Nucleus accumbens (tissue), 56 donors: ENCODE measurements around the gene TTC39B.
"Not testable (repeated sequence)": the region's sequence is repeated elsewhere in the genome, so short reads cannot be mapped to it uniquely, and the experiment has no call there.

Experiments
- DNase-seq, 56 donors: peaks; one replicate each; lab custom pipeline; 2025; lab: John Stamatoyannopoulos, UW

Gene TTC39B

DNA sequence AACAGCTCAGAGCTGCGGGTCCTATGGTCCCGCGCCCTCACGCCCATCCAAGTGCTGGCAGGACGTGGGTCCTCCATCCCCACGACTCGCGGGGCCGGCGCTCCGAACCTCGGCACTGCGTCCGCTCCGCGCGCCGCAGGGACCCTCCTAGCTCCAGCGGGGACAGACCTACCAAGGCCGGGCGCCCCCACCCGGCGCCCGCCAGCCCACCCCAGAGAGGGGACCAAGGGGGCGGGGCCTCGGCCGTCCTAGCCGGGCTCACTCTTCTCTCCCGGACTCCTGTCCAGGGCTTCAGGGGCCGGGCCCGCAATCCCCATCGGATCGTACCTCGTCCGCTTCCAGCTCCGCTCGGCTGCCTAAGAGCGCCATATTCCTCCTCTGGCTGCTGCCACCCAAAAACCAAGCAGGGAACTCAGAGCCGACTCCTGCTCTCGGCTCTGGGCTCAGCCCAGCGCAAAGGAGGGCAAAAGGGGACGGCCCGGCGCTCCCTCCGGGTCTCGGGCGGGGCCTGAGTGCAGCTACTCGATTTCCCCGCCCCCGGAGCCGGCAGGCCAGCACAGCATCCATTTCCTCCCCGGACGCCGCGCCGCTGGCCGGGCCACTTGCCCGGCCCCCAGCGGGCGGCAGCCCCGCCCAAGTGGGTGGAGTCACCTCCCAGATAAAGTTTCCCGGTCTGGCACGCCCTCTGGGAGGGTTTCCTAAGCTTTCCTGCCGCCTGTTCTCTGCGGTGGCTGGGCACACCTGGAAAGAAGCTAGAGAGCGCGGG is at the start of gene TTC39B:
TSS of gene TTC39B (minus strand) at position 460 of the 766 bp plus-strand sequence. CDS start at position 369, 91 bp downstream.
- peak; percentile 6 to 86 (median 70) for DNase-seq

DNA sequence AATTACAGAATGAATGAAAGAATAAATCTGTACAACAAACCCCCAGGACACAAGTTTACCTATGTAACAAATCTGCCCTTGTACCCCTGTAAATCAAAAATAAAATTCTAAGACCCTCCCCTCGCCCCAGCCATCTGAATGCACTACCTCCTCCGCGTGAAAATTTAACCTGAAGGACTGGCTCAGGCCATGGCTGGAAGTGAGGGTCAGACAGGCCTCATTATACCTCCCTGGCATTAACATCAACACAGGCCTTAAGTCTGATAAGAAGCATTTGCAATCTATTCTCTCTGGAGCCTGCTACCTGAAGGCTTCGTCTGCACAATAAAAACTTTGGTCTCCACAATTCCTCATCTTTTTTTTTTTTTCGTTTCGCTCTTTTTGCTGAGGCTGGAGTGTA is 48.7 kb upstream of the TTC39B start:
- DNase-seq, result no peak

DNA sequence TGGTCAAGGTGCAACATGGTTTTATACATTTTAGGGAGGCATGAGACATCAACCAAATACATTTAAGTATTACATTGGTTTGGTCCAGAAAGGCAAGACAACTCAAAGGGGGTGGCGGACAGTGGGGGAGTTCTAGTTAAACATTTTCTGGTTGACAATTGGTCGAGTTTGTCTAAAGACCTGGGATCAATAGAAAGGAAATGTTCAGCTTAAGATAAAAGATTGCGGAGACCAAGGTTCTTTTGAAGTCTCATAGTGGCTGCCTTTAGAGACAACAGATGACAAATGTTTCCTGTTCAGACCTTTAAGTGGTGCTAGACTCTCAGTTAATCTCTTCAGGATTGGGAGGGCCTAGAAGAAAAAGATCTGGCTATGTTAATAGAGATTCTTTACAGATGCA is 47.7 kb upstream of the TTC39B start:
- DNase-seq, result no peak

DNA sequence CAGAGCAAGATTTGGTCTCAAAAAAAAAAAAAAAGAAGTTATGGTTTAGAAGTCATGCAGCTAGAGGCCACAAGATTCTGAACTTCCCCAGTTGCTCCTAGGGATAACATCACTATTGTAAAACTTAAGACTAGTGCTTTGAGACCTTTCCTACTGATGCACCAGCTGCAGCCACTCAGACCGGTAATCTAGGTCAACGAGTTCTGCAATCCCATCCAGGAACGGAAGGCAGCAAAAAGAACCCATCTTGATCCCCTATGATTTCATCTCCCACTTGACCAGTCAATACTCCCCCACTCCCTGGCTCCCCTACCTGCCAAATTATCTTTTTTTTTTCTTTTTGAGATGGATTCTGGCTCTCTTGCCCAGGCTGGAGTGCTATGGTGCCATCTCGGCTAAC is 46.9 kb upstream of the TTC39B start:
- DNase-seq, result no peak

DNA sequence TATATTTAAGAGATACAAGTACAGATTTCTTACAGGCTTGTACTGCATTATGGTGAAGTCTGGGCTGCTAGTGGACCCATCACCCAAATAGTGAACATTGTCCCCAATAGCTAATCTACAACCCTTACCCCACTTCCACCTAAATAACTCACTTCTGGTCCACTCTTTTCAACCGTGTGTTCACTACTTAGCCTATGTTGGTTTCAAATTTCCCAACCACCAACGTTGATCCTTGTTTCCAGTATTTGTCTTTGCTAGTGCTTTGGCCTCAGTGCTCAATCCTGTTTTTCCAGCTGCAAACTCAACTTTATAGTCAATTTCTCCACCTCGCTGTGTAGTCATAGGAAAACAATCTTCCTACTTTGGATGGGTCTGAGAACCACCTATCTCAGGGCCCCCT is 45.3 kb upstream of the TTC39B start:
- no peak for DNase-seq

DNA sequence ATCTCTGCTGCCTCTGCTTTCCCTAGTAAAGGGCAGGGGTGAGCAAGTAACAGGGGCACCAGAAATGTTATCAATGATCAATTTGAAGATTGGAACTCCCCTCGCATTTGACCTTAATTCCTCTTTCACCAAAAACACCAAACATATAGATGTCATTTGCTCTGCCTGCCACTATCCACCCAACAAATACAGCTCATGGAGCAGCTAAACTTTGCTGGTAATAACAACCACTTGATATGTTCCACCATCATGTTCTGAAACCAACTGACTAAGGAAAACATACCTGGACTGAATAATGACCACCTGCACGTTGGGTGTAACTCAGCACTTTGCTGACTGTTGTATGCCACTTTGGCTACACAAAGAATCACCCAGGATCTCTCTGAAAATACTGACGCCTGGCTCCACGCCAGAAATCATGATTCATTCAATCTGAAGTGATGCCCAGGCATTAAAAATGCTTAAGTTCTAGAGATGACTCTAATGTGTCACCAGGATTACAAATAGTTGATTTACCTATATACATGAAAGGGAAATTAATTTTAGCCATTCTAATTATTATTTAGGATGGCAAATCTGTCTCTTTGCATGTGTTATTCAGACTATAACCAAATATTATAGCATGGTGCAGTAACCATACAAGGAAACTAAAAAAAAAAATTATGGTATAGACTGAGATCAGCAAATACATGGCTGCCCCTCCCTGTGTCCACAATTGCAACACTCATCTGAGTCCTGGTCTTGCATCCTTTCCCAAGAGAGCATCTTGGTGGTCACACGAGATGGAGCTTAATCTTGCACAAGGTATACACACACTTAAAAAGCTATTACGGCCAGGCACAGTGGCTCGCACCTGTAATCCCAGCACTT is 43.1 kb upstream of the TTC39B start:
- DNase-seq, result peak in 2 of 56 donors; percentile 1 to 6

DNA sequence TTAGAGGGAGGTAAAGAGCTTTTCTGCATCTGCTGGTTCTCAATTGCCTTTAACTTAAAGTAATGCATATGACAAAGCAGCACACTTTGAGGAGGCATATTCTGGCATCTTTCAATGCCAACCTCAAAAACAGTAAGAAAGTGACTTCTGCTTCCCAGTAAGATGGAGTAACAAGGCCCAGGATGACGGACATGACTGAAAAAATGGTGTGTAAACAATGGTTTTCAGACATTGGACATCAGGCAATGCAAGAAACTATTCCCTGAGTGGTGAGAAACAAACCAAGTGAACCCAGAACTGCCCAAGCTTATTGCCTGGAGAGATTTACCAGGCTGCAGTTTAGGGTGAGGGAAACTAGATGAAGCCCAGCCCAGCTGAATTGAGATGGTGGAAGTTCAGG is 39.8 kb upstream of the TTC39B start:
- DNase-seq, result no peak

DNA sequence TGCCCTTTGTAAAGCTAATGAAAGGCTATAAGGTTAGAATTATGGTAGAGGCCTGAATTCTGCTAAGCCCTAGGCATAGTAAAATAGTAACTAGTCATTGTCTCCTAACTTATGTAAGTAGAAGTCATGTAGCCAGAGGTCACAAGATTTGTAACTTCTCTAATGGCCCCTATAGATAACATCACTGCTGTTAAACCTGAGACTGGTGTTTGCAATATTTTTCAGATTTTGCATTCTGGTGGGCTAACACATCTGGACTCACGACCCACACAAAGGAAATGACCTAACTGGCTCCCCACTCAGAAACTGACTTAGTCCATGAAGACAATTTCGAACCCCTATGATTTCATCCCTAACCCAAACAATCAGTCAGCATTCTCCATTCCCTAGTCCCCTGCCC is 37.2 kb upstream of the TTC39B start:
- DNase-seq, result no peak

DNA sequence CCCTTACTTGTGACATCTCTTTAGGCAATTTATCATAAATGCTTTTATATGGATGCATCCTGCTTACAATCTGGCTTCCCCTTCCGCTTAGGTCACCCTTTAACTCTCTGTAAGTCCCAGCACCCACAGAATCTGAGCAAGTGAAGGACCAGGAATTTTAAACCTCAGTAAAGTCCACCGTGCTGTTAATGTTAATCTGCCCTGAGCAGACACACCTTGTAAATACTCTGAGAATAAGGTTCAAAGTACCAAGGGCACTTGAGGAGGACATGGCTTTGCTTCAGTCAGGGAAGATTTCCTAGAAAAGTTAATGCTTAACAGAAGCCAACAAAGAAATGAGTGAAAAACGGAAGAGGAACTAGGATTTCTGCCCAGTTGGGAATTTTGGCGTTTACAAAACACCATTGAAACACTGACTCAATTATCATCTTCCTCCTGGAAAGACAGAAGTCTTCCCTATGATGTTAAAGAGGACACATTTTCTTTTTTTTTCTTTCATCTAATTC is 26.4 kb upstream of the TTC39B start:
- DNase-seq, result no peak

DNA sequence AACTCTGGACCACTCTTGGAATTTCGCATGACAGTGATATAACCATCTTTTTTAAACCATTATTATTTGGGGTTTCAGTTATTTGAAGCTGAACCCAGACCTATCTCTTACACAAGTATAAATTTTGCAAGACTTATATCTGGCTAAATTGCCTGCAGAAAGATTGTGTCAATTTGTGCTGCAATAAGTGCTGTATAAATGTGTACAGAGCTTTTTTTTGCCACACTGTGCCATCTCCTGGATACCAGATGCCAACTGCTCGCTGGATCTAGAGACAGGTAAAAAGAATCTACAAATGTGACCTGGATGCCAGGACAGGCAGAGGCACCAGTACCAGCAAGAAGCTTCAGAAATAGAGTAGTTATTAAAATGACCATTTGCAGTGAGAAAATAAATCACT is 25.9 kb upstream of the TTC39B start:
- DNase-seq, result no peak

DNA sequence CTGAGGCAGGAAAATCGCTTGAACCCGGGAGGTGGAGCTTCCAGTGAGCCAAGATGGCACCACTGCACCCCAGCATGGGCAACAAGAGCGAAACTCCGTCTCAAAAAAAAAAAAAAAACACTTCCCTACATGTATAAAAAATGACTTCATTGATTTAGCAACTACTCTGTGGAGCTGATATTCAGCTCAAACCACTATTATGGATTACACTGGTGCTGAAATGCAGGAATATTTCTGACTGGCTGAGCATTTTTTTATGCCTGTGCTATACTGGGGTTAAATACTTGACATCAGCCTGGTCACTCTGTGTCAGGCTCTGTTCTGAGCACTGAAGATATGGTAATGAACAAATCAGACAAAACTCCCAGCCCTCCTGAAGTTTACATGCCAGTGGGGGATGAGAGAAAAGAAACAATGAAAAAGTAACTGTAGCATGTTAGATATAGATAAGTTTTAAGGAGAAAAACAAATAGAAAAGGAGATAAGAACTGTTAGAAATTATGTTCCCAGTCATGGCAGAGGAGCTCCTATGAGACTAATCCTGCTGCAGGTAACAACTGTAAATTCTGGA is 22.6 kb upstream of the TTC39B start:
- DNase-seq, result no peak

DNA sequence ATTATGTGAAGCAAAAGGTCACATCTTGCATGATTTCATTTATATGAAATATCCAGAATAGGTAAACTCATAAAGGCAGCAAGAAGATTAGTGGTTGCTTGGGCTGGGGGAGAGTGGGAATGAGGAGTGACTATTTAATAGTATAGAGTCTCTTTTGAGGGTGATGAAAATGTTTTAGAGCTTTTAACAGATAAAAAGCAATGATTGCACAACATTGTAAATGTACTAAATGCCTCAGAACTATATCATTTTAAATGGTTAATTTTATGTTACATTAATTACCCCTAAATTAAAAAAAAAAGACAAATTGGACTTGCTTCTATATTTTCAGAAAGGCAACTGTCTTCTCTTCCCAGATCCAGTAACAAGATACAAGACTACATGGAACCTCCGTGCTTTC is 21.9 kb upstream of the TTC39B start:
- no peak for DNase-seq

DNA sequence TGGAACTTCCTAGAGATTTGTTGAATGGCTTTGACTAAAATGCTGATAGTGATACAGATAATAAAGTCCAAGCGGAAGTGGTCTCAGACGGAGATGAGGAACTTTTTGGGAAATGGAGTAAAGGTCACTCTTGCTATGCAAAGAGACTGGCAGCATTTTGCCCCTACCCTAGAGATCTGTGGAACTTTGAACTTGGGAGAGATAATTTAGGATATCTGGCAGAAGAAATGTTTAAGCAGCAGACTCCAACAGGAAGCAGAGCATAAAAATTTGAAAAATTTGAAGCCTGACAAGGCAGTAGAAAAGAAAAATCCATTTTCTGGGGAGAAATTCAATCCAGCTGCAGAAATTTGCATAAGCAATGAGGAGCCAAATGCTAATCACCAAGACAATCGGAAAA is 15.7 kb upstream of the TTC39B start:
- not testable (repeated sequence) for DNase-seq

DNA sequence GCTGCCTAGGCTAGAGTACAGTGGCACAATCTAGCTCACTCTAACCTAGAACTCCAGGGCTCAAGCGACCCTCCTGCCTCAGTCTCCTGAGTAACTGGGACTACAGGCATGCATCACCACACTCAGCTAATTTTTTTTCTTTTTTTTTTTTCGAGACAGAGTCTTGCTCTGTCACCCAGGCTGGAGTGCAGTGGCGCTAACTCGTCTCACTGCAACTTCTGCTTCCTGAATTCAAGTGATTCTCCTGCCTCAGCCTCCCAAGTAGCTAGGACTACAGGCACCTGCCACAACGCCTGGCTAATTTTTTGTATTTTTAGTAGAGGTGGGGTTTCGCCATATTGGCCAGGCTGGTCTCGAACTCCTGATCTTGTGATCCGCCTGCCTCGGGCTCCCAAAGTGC is 12.6 kb upstream of the TTC39B start:
- DNase-seq, result not testable (repeated sequence)

DNA sequence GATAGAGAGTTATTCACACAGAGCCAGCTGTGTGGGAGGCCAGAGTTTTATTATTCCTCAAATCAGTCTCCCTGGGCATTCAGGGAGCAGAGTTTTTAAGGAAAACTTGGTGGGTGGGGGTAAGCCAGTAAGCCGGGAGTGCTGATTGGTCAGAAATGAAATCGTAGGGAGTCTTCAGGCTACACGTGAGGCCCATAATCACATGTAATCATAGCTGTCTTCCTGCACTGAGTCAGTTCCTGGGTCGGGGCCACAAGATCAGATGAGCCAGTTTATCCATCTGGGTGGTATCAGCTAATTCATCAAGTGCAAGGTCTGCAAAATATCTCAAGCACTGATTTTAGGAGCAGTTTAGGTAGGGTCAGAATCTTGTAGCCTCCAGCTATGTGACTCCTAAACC is 10.8 kb upstream of the TTC39B start:
- no peak for DNase-seq

DNA sequence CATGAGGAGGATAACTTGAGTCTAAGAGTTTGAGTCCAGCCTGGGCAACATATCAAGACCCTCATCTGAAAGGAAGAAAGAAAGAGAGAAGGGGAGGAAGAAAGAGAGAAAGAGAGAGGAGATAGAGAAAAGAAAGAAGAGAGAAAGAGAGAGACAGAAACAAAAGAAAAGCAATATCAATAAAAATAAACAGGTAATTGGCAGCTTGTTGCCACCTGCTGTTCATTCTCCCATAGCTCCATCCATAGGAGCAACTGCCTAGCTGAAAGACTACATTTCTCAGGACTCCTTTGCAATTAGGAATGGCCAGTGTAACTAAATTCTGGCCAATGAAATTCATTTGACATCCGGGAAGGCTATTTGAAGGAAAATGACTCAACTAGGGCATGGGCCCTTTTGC is 4.6 kb upstream of the TTC39B start:
- no peak for DNase-seq

DNA sequence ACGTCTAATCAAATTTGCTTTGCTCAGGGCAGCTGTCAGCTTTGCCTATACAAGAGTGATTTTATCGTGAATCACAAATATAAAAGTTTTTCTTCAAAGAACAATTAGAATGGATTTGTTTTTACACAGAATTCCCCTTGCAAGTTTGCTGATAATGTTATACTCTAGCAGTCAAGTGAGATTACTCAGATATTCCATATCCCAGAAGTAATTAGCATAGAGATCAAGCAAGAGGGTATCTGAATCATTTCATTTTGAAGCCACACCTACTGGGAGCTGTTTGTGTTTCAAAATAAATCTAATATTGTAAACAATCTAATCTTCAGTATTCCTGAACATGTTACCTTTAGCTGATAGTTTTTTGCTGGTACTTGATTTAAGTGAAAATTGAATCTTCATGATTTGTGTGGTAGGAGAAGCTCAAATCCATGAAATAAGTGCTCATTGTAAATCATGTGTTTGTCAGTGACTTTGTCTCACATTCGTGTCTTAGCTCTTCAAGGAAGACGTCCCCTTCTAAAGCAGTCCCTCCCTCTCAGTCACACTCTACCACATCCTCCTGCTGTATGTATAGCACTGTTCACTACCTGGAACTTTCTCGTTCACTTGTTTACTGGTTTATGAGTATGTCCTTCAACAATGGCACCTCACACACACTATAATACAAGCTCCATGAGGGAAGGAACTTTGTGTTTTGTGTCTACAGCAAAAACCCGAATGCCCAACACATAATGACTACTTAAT is 3.3 kb upstream of the TTC39B start:
- DNase-seq, result no peak

DNA sequence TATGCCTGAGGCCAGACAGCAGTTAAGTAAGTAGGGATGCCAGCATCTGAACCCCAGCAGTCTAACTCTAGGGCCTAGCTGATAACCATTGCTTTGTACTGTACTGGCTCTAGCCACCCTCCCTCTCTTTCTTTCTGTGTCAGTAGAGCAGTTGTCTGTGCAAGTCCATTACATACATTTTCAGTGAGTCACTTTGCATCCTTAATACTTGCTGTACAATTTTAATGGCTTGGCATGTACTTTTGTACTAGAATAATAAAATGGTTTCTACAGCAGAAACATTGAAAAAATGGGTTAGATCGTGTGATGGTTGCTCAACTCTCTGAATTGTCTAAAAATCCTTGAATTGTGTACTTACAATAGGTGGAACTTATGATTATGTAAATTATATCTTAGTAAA is 1.5 kb upstream of the TTC39B start:
- DNase-seq, result no peak

DNA sequence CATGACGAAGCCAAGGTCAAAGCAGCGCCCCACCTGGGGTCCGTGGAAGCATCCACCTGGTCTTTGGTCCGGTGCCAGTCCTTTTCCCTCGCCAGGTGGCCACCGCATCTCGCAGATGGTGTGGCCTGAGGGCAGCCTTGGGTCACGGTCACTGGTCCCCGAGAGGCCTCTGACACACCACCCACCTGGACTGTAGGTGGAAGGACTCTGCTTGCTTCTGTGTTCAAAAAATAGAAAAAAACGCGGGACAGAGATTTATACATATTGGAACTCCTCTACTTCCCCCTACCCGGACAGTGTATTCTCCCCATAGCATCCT is 466 bp upstream of the TTC39B start:
- DNase-seq, result no peak

DNA sequence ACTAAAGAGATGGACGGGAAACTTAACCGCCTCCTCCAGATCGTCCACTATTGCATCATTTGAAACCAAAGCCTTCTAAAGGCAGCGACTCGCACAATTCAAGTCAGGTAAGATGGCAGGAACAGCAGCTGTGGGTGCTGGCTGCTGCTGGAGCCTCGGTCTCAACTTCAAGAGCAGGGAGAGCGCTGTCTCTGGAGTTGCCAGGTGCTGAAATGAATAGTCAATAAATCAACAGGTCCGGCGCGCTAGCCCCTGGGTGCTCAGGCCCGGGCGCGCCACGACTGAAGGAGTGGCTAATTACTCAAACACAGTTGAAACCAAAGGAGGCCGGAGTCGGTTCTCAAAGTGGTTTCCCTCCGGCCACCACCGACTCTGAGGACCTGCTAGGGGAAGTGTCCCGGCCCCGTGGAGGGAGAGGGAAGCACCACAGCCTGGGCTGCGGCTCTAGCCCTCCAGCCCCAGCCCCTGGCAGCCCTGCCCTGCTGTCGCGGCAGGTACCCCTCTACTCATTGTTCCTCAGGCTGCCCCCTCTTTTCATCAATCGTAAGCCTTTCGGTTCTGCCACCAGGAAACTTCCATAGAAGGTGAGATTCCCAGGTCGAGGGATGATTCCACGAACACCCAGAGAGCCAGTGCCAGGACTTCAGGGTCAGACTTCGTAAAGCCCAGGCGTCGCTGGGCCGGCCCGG is 804 bp downstream of the TTC39B start:
- peak in 26 of 56 donors; percentile 1 to 54 (median 14) for DNase-seq
